ENCODE data around the gene MYMX. TPM values are rescaled to one million over a fixed set of nuclear protein-coding genes. Genes with fewer than 3 reads are reported as not detected.

Gene MYMX
- total RNA-seq = not detected
- polyA plus RNA-seq (2013, experiment 1 of 2) = not detected
- 0.57 TPM for polyA plus RNA-seq (2013, experiment 2 of 2)
- total RNA-seq = 0 to 0.30 (median 0) reads per million in 172 experiments

DNA sequence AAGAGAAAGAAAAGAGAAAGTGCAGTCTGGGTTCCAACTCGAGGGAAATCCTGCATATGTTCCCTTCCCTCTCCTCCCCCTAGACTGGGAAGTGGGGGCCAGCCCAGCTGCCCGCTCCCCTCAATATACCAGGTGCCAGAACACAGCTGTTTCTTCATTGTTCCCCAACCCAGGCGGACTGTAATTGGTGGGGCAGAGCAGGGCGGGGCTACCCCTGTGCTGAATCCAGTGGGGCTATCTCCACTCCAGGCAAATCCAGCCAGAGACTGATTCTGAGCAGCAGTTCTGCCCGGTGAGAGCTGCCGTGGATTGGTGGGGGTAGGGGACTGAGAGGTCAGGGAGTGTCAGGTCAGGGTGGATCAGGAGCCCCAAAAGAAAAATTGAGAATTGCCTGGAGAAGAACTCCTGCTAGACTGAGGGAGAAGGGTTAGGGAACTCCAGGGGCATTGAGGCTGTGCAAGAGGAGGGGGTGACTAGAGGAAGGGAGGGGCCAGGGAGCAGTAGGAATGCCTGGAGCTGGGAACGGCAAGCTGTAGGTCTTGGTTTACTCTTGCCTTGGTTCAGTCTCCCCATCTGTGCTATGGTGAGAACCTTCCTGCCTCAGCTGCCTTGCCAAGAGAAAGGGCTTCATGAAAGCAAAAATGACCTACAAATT is at the start of gene MYMX:
MYMX (plus strand) TSS at position 250 of the 655 bp plus-strand sequence. CDS start 546 bp downstream, outside the sequence.
- POLR2A ChIA-PET = no interaction called here

DNA sequence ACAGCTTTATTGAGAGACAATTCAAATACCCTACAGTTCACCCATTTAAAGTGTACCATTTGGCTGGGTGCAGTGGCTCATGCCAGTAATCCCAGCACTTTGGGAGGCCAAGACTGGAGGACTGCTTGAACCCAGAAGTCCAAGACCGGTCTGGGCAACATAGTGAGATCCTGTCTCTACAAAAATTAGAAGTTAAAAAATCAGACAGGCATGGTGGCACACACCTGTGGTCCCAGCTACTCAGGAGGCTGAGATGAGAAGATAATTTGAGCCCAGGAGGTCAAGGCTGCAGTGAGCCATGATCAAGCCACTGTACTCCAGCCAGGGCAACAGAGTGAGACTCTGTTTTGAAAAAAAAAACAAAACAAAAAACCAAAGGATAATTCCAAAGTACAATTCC is 49.2 kb upstream of the MYMX start:
- Mint-ChIP-seq H3K27ac (no peak overlapping the region), H3K4me1 (ENCODE audit: low read depth) (peaks cover 14% of the 10 kb centered on the region), H3K4me3 (no peak overlapping the region), H3K27me3 (no peaks in the 10 kb centered on the region), H3K36me3 (ENCODE audit: low read depth) (no peaks in the 10 kb centered on the region), H3K9me3 (no peaks in the 10 kb centered on the region)
- Histone ChIP-seq H3K27me3 (ENCODE audit: control insufficient read depth in 1 of 2, insufficient read depth in 2 of 2, low read length in 2 of 2) (peaks cover 9 to 15% of the 10 kb centered on the region in 2 experiments), H3K9me3 (ENCODE audit: control insufficient read depth in 1 of 2, insufficient read depth in 1 of 2, low read length in 2 of 2) (no peaks in the 10 kb centered on the region), H3K4me3 (ENCODE audit: low read length) (no peak overlapping the region), H3K4me1 (ENCODE audit: insufficient read depth, low read length) (no peaks in the 10 kb centered on the region), H3K27ac (ENCODE audit: low read depth in 1 of 2, low read length in 2 of 2) (no peak overlapping the region), H3K36me3 (ENCODE audit: insufficient read depth, low read length) (no peaks in the 10 kb centered on the region)
- intact Hi-C loops (cut with DNase I, micrococcal nuclease) = no loop called here
- POLR2A ChIA-PET = no interaction called here
- CTCF ChIA-PET = no interaction called here
- no peak for ATAC-seq (ENCODE audit: poor library complexity)
- no peak for DNase-seq
- TF ChIP-seq, protein P1, sequence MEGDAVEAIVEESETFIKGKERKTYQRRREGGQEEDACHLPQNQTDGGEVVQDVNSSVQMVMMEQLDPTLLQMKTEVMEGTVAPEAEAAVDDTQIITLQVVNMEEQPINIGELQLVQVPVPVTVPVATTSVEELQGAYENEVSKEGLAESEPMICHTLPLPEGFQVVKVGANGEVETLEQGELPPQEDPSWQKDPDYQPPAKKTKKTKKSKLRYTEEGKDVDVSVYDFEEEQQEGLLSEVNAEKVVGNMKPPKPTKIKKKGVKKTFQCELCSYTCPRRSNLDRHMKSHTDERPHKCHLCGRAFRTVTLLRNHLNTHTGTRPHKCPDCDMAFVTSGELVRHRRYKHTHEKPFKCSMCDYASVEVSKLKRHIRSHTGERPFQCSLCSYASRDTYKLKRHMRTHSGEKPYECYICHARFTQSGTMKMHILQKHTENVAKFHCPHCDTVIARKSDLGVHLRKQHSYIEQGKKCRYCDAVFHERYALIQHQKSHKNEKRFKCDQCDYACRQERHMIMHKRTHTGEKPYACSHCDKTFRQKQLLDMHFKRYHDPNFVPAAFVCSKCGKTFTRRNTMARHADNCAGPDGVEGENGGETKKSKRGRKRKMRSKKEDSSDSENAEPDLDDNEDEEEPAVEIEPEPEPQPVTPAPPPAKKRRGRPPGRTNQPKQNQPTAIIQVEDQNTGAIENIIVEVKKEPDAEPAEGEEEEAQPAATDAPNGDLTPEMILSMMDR (IDR thresholded peaks at IDR 0.05) = no peak

More for the DNA sequence above, at the start of gene MYMX:
- no peak within 1 kb of the TSS for H3K27ac ChIP-seq (ENCODE audit: low read depth in 1 of 2, low read length in 2 of 2)
- H3K4me3 ChIP-seq (ENCODE audit: low read length) = no peak within 1 kb of the TSS
- Mint-ChIP-seq H3K4me1 (ENCODE audit: low read depth) (peaks cover 17% of the 10 kb centered on the region), H3K36me3 (ENCODE audit: low read depth) (no peaks in the 10 kb centered on the region), H3K9me3 (no peaks in the 10 kb centered on the region), H3K27ac (no peak within 1 kb of the TSS), H3K4me3 (no peak within 1 kb of the TSS), H3K27me3 (peaks cover 4% of the 10 kb centered on the region)
- peaks cover 16% of the 10 kb centered on the region for H3K4me1 ChIP-seq (ENCODE audit: insufficient read depth, low read length)
- H3K36me3 ChIP-seq (ENCODE audit: insufficient read depth, low read length) = no peaks in the 10 kb centered on the region
- DNase-seq = no peak
- CTCF ChIA-PET = interaction anchor here (0.7 kb wide), 1 partner anchor 12 kb away, joined by 4 read pairs; no protein-coding TSS in a partner anchor
- peaks cover 4 to 7% of the 10 kb centered on the region in 2 experiments for H3K27me3 ChIP-seq (ENCODE audit: control insufficient read depth in 1 of 2, insufficient read depth in 2 of 2, low read length in 2 of 2)
- ATAC-seq (ENCODE audit: poor library complexity) = no peak
- intact Hi-C loops (cut with DNase I, micrococcal nuclease) = no loop called here
- H3K9me3 ChIP-seq (ENCODE audit: control insufficient read depth in 1 of 2, insufficient read depth in 1 of 2, low read length in 2 of 2) = peaks cover 0 to 3% of the 10 kb centered on the region in 2 experiments
- TF ChIP-seq, protein P1 (IDR thresholded peaks at IDR 0.05) = no peak

DNA sequence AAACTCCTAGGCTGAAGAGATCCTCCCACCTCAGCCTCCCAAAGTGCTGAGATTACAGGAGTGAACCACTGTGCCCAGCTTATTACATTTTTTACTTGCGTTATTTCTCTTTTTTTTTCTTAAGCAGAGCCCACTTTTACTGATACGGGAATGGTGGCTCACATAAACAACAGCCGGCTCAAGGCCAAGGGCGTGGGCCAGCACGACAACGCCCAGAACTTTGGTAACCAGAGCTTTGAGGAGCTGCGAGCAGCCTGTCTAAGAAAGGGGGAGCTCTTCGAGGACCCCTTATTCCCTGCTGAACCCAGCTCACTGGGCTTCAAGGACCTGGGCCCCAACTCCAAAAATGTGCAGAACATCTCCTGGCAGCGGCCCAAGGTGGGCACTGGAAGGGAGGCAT is 47.6 kb upstream of the MYMX start:
- H3K27ac Mint-ChIP-seq = no peak overlapping the region
- H3K4me3 Mint-ChIP-seq = no peak overlapping the region
- no peaks in the 10 kb centered on the region for H3K36me3 Mint-ChIP-seq (ENCODE audit: low read depth)
- H3K27me3 Mint-ChIP-seq = no peaks in the 10 kb centered on the region
- TF ChIP-seq, protein P1 (IDR thresholded peaks at IDR 0.05) = no peak
- intact Hi-C loops (cut with DNase I, micrococcal nuclease) = no loop called here
- no peaks in the 10 kb centered on the region for H3K9me3 ChIP-seq (ENCODE audit: control insufficient read depth in 1 of 2, insufficient read depth in 1 of 2, low read length in 2 of 2)
- H3K4me1 ChIP-seq (ENCODE audit: insufficient read depth, low read length) = peaks cover 4% of the 10 kb centered on the region
- ATAC-seq (ENCODE audit: poor library complexity) = no peak
- no peak for DNase-seq
- peaks cover 9 to 16% of the 10 kb centered on the region in 2 experiments for H3K27me3 ChIP-seq (ENCODE audit: control insufficient read depth in 1 of 2, insufficient read depth in 2 of 2, low read length in 2 of 2)
- no peak overlapping the region for H3K4me3 ChIP-seq (ENCODE audit: low read length)
- no peak overlapping the region for H3K27ac ChIP-seq (ENCODE audit: low read depth in 1 of 2, low read length in 2 of 2)
- H3K9me3 Mint-ChIP-seq = no peaks in the 10 kb centered on the region
- ChIA-PET CTCF (no interaction called here), POLR2A (no interaction called here)
- H3K36me3 ChIP-seq (ENCODE audit: insufficient read depth, low read length) = no peaks in the 10 kb centered on the region
- peaks cover 18% of the 10 kb centered on the region for H3K4me1 Mint-ChIP-seq (ENCODE audit: low read depth)

Data from CD4-positive, alpha-beta T cell (primary cell).